WTC11 (cell line): ENCODE data around the gene KLRC2.

Source experiments
- CREB1 ChIP-seq: sonication (generic); formaldehyde crosslinking; IDR thresholded peaks from 2 replicates; pipeline ENCODE4 v1.8.0; 2023; ENCODE audit warnings: mild to moderate bottlenecking, missing genetic modification reagents
- ESRRA ChIP-seq: sonication (generic); formaldehyde crosslinking; IDR thresholded peaks from 2 replicates; pipeline ENCODE4 v1.8.1; 2022; ENCODE audit warnings: mild to moderate bottlenecking, missing genetic modification reagents, borderline replicate concordance
- NFATC4 ChIP-seq: fragments of 250-450 bp; sonication (Bioruptor Pico); IDR thresholded peaks from 2 replicates; pipeline ENCODE4 v1.9.0; 2021; ENCODE audit warnings: mild to moderate bottlenecking
- NFYB ChIP-seq: sonication (generic); formaldehyde crosslinking; conservative IDR thresholded peaks from 2 replicates; pipeline ENCODE4 v1.8.0; 2022; ENCODE audit warnings: low read depth, missing genetic modification reagents
- SP1 ChIP-seq: sonication (generic); formaldehyde crosslinking; conservative IDR thresholded peaks from 2 replicates; pipeline ENCODE4 v1.8.1; 2022; ENCODE audit warnings: missing genetic modification reagents
- ZNF138 ChIP-seq: sonication (generic); formaldehyde crosslinking; conservative IDR thresholded peaks from 2 replicates; pipeline ENCODE4 v1.8.1; 2022; ENCODE audit warnings: mild to moderate bottlenecking, moderate library complexity, missing genetic modification reagents
- ZNF671 ChIP-seq: fragments of 250-450 bp; sonication (Bioruptor Pico); IDR thresholded peaks from 2 replicates; pipeline ENCODE4 v1.8.0; 2021; ENCODE audit warnings: mild to moderate bottlenecking
- TF ChIP-seq, protein P1 (sequence below): sonication (generic); formaldehyde crosslinking; conservative IDR thresholded peaks from 2 replicates; pipeline ENCODE4 v1.8.1; 2023; ENCODE audit warnings: mild to moderate bottlenecking, low read depth, missing genetic modification reagents, moderate library complexity
- TF ChIP-seq, protein P2 (sequence below): fragments of 250-450 bp; sonication (Bioruptor Pico); IDR thresholded peaks from 2 replicates; pipeline ENCODE4 v1.9.0; 2021; ENCODE audit warnings: mild to moderate bottlenecking
- TF ChIP-seq, protein P3 (sequence below): fragments of 200-600 bp; IDR thresholded peaks from 2 replicates; pipeline ENCODE4 v1.8.0; 2022; ENCODE audit warnings: antibody characterized with exemption
- TF ChIP-seq, protein P4 (sequence below): sonication (generic); formaldehyde crosslinking; IDR thresholded peaks from 2 replicates; pipeline ENCODE4 v1.8.1; 2023; ENCODE audit warnings: mild to moderate bottlenecking, missing genetic modification reagents, moderate library complexity
- TF ChIP-seq, protein P5 (sequence below): sonication (generic); formaldehyde crosslinking; IDR thresholded peaks from 2 replicates; pipeline ENCODE4 v1.8.0; 2023; ENCODE audit warnings: mild to moderate bottlenecking, missing genetic modification reagents
- TF ChIP-seq, protein P6 (sequence below): sonication (generic); formaldehyde crosslinking; IDR thresholded peaks from 2 replicates; pipeline ENCODE4 v1.8.1; 2023; ENCODE audit warnings: mild to moderate bottlenecking, missing genetic modification reagents, moderate library complexity

DNA sequence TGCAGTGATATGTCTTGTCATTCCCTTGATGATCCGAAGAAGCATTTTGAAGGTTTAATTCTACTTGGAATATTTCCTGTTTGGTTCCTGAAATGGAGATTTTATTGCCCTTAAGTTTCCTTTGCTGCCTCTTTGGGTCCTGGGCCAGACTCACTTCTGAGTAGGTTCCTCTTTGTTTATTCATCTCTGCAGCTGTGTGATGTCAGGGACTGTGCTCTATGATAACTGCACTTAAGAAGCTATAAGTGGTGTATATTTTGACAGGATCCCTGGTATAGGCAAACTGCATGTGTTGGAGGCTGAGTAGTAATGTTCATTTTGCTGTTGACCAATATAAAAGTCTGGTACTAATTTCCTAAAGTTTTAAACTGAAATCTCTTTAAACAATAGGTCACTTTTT, 26.4 kb downstream of the KLRC2 start, which contains the start of gene KLRC4:
- TF ChIP-seq, protein P1, sequence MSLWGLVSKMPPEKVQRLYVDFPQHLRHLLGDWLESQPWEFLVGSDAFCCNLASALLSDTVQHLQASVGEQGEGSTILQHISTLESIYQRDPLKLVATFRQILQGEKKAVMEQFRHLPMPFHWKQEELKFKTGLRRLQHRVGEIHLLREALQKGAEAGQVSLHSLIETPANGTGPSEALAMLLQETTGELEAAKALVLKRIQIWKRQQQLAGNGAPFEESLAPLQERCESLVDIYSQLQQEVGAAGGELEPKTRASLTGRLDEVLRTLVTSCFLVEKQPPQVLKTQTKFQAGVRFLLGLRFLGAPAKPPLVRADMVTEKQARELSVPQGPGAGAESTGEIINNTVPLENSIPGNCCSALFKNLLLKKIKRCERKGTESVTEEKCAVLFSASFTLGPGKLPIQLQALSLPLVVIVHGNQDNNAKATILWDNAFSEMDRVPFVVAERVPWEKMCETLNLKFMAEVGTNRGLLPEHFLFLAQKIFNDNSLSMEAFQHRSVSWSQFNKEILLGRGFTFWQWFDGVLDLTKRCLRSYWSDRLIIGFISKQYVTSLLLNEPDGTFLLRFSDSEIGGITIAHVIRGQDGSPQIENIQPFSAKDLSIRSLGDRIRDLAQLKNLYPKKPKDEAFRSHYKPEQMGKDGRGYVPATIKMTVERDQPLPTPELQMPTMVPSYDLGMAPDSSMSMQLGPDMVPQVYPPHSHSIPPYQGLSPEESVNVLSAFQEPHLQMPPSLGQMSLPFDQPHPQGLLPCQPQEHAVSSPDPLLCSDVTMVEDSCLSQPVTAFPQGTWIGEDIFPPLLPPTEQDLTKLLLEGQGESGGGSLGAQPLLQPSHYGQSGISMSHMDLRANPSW (CRISPR knock-in tag) = no peak
- TF ChIP-seq ZNF671 (CRISPR knock-in tag) (no peak), ZNF138 (CRISPR knock-in tag) (no peak), NFYB (CRISPR knock-in tag) (no peak), NFATC4 (CRISPR knock-in tag) (no peak), SP1 (CRISPR knock-in tag) (no peak), CREB1 (CRISPR knock-in tag) (no peak), ESRRA (no peak)
- TF ChIP-seq, protein P2, sequence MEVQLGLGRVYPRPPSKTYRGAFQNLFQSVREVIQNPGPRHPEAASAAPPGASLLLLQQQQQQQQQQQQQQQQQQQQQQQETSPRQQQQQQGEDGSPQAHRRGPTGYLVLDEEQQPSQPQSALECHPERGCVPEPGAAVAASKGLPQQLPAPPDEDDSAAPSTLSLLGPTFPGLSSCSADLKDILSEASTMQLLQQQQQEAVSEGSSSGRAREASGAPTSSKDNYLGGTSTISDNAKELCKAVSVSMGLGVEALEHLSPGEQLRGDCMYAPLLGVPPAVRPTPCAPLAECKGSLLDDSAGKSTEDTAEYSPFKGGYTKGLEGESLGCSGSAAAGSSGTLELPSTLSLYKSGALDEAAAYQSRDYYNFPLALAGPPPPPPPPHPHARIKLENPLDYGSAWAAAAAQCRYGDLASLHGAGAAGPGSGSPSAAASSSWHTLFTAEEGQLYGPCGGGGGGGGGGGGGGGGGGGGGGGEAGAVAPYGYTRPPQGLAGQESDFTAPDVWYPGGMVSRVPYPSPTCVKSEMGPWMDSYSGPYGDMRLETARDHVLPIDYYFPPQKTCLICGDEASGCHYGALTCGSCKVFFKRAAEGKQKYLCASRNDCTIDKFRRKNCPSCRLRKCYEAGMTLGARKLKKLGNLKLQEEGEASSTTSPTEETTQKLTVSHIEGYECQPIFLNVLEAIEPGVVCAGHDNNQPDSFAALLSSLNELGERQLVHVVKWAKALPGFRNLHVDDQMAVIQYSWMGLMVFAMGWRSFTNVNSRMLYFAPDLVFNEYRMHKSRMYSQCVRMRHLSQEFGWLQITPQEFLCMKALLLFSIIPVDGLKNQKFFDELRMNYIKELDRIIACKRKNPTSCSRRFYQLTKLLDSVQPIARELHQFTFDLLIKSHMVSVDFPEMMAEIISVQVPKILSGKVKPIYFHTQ (CRISPR knock-in tag) = no peak
- TF ChIP-seq, protein P3, sequence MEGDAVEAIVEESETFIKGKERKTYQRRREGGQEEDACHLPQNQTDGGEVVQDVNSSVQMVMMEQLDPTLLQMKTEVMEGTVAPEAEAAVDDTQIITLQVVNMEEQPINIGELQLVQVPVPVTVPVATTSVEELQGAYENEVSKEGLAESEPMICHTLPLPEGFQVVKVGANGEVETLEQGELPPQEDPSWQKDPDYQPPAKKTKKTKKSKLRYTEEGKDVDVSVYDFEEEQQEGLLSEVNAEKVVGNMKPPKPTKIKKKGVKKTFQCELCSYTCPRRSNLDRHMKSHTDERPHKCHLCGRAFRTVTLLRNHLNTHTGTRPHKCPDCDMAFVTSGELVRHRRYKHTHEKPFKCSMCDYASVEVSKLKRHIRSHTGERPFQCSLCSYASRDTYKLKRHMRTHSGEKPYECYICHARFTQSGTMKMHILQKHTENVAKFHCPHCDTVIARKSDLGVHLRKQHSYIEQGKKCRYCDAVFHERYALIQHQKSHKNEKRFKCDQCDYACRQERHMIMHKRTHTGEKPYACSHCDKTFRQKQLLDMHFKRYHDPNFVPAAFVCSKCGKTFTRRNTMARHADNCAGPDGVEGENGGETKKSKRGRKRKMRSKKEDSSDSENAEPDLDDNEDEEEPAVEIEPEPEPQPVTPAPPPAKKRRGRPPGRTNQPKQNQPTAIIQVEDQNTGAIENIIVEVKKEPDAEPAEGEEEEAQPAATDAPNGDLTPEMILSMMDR = no peak
- TF ChIP-seq, protein P4, sequence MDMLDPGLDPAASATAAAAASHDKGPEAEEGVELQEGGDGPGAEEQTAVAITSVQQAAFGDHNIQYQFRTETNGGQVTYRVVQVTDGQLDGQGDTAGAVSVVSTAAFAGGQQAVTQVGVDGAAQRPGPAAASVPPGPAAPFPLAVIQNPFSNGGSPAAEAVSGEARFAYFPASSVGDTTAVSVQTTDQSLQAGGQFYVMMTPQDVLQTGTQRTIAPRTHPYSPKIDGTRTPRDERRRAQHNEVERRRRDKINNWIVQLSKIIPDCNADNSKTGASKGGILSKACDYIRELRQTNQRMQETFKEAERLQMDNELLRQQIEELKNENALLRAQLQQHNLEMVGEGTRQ (CRISPR knock-in tag) = no peak
- TF ChIP-seq, protein P5, sequence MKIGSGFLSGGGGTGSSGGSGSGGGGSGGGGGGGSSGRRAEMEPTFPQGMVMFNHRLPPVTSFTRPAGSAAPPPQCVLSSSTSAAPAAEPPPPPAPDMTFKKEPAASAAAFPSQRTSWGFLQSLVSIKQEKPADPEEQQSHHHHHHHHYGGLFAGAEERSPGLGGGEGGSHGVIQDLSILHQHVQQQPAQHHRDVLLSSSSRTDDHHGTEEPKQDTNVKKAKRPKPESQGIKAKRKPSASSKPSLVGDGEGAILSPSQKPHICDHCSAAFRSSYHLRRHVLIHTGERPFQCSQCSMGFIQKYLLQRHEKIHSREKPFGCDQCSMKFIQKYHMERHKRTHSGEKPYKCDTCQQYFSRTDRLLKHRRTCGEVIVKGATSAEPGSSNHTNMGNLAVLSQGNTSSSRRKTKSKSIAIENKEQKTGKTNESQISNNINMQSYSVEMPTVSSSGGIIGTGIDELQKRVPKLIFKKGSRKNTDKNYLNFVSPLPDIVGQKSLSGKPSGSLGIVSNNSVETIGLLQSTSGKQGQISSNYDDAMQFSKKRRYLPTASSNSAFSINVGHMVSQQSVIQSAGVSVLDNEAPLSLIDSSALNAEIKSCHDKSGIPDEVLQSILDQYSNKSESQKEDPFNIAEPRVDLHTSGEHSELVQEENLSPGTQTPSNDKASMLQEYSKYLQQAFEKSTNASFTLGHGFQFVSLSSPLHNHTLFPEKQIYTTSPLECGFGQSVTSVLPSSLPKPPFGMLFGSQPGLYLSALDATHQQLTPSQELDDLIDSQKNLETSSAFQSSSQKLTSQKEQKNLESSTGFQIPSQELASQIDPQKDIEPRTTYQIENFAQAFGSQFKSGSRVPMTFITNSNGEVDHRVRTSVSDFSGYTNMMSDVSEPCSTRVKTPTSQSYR (CRISPR knock-in tag) = no peak
- TF ChIP-seq, protein P6, sequence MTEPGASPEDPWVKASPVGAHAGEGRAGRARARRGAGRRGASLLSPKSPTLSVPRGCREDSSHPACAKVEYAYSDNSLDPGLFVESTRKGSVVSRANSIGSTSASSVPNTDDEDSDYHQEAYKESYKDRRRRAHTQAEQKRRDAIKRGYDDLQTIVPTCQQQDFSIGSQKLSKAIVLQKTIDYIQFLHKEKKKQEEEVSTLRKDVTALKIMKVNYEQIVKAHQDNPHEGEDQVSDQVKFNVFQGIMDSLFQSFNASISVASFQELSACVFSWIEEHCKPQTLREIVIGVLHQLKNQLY (CRISPR knock-in tag) = no peak
